Islet of Langerhans (tissue), 1 donor: Measurements from ENCODE around the gene SCN8A.
"Not testable (repeated sequence)": the region's sequence is repeated elsewhere in the genome, so short reads cannot be mapped to it uniquely, and the experiment has no call there.

Experiments used
- FAIRE-seq: peaks from one replicate; lab custom pipeline; 2011; peaks lifted over from hg19 to GRCh38; lab: Jason Lieb, UNC

The SCN8A gene

GRCh38 chr12:51771008-51771407, 180.0 kb downstream of the SCN8A start:
- no peak for FAIRE-seq

GRCh38 chr12:51773145-51773869, 182.3 kb downstream of the SCN8A start:
- FAIRE-seq: no peak

DNA sequence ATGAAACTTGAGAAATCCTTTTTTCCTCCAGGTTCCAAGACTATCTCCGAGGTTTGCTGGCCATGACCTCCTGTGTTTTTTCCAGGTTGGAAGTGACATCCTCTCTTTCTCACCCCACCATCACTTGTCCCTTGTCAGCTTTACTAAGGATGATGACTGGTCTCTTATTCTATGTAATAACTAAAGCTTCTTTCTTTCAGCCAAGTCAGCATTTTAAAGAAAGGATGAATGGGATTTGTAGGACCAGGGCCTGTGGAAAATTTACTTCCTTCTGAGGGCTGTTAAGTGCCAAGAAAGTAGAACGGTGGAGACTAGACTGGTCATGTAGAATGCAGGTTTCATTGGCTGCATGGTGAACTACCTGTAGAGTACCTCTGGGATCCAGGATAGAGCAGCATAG, 183.9 kb downstream of the SCN8A start:
- no peak for FAIRE-seq

DNA sequence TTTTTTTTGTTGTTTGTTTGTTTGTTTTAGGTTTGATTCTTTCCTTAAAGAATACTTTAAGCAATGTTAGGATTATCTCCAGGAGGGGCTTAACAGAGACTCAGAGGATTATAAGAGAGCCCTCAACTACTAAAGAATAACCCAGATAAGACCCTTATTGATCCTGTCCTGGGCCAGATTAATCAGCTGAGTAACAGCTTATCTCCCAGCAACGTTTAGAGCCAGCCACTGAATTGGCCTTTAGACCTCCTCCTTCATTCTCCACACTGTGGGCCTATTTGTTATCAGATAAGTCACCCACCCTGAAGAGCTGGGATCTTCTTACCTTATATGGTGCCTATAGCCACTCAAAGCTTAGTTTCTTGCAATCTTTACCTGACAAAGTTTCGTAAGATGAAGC, 186.4 kb downstream of the SCN8A start:
- no peak for FAIRE-seq

- FAIRE-seq: no peak
These were observed 186.9 kb downstream of the SCN8A start for GRCh38 chr12:51777973-51778372.

- FAIRE-seq: no peak
These were observed 188.8 kb downstream of the SCN8A start for GRCh38 chr12:51779876-51780275.

DNA sequence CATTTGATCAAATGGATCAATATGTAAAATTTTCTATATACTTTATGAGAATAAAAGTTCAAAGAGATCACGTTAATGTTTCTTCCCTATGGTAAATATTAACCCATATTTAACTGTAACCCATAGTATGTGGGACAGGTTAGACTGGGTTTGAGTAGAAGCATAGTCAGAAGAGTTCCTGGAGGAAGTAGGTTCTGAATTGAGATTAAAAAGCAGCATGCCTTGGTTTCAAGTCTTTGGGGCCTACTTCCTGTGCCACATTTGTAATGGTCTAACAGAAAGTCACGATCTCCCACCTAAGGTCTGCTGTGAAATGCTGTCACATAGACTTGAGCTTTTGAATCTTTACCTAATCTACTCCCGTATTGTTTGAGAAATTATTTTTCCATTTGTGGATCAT, 193.7 kb downstream of the SCN8A start:
- FAIRE-seq: no peak

- FAIRE-seq: no peak
These were observed 194.9 kb downstream of the SCN8A start for GRCh38 chr12:51785906-51786305.

GRCh38 chr12:51788876-51789275, 197.8 kb downstream of the SCN8A start:
- no peak for FAIRE-seq

DNA sequence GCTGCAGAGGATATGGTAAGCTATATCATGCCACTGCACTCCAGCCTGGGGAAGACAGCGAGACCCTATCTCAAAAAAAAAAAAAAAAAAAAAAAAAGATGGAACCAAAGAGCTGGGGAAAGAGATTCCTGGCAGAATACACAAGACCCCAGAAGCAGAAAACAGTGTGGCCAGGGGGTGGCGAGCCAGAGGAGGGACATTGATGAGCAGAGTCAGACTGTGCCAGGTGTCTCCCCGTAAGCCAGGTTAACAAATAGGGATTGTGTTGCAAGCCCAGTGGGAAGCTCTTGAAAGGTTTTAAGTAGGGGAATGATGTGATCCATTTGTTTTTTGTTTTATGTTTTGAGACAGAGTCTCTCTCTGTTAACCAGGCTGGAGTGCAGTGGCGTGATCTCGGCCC, 201.4 kb downstream of the SCN8A start:
- no peak for FAIRE-seq

GRCh38 chr12:51793201-51793600, 202.2 kb downstream of the SCN8A start:
- FAIRE-seq: no peak

GRCh38 chr12:51797301-51797700, 206.3 kb downstream of the SCN8A start:
- no peak for FAIRE-seq

- not testable (repeated sequence) for FAIRE-seq
These were observed 207.0 kb downstream of the SCN8A start for GRCh38 chr12:51798051-51798450.

DNA sequence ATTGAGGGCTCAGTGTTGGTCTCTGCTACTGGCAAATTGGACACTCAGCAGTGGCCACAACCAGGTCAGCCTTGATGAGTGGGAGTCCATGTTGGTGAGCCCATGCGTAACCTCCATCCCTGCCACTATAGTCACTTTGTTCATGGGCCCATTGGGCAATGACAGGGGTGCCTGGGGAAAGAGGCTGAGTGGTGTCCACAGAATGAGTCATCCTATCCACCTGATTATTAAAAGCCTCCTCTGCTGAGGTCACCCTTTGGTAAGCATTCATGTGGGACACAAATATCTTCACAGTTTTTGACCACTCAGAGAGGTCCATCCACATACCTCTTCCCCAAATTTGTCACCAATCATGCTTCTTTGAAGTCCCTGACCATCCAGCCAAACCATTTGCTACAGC, 207.5 kb downstream of the SCN8A start:
- FAIRE-seq: no peak

DNA sequence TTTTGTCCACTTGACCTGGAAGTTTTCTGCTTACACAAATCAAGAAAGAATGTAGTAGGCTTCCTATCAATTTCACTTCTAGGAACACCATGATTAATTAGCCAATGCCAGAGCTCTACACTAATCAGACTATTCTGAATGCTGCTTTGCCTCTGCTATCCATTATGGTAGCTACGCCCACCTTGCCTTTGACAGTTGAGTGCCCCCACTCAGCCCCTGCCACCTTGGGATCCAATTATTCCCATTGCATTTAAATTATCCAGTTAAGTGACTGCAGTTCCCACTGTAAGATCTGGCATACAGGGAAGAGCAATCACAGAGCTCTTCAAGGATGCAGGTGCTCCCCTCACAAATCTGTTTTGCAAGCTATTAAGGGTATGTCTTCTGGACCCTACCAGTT, 210.0 kb downstream of the SCN8A start:
- FAIRE-seq: no peak

DNA sequence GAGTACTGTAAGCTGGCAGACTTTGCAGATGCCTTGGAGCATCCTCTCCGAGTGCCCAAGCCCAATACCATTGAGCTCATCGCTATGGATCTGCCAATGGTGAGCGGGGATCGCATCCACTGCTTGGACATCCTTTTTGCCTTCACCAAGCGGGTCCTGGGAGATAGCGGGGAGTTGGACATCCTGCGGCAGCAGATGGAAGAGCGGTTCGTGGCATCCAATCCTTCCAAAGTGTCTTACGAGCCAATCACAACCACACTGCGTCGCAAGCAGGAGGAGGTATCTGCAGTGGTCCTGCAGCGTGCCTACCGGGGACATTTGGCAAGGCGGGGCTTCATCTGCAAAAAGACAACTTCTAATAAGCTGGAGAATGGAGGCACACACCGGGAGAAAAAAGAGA, 215.9 kb downstream of the SCN8A start:
- no peak for FAIRE-seq

GRCh38 chr12:51809193-51809592, 218.2 kb downstream of the SCN8A start:
- no peak for FAIRE-seq

- no peak for FAIRE-seq
These were observed 220.5 kb downstream of the SCN8A start for GRCh38 chr12:51811203-51812202.

GRCh38 chr12:51812871-51813270, 221.8 kb downstream of the SCN8A start:
- no peak for FAIRE-seq

GRCh38 chr12:51813931-51814310, 222.9 kb downstream of the SCN8A start:
- FAIRE-seq: no peak

- FAIRE-seq: no peak
These were observed 223.5 kb downstream of the SCN8A start for GRCh38 chr12:51814311-51815088.

GRCh38 chr12:51815571-51815970, 224.5 kb downstream of the SCN8A start:
- no peak for FAIRE-seq
